Measurements from ENCODE around the gene MAP1LC3A.

- TF ChIP-seq POLR2A (IDR thresholded peaks at IDR 0.05; ENCODE audit: low read depth, low read length) (no peak), POLR2AphosphoS5 (IDR thresholded peaks at IDR 0.05; ENCODE audit: low read depth, low read length) (no peak), TAF1 (IDR thresholded peaks at IDR 0.05; ENCODE audit: low read depth, low read length) (no peak), SPI1 (IDR thresholded peaks at IDR 0.05; ENCODE audit: low read depth, low read length) (no peak), POU2F2 (IDR thresholded peaks at IDR 0.05; ENCODE audit: low read depth, low read length) (no peak)
Measured at GRCh38 chr20:34525709-34526416, 32.7 kb upstream of the MAP1LC3A start.
